ENCODE data around the gene SLC25A47. TPM values are rescaled to one million over a fixed set of nuclear protein-coding genes. Genes with fewer than 3 reads are reported as not detected.
"Not testable (repeated sequence)": the region's sequence is repeated elsewhere in the genome, so short reads cannot be mapped to it uniquely, and the experiment has no call there.

SLC25A47 gene
- total RNA-seq, 1 donor from 2014 or later, result not detected

- Mint-ChIP-seq H3K36me3 (ENCODE audit: low read depth) (no peaks in the 10 kb centered on the region), H3K9me3 (no peaks in the 10 kb centered on the region)
- intact Hi-C loops (cut with micrococcal nuclease), result loop anchor here (1.0 kb wide), 2 partner anchors 20 to 70 kb away; a partner anchor contains a TSS
Measured at GRCh38 chr14:100305324-100306100, 17.6 kb upstream of the SLC25A47 start.

DNA sequence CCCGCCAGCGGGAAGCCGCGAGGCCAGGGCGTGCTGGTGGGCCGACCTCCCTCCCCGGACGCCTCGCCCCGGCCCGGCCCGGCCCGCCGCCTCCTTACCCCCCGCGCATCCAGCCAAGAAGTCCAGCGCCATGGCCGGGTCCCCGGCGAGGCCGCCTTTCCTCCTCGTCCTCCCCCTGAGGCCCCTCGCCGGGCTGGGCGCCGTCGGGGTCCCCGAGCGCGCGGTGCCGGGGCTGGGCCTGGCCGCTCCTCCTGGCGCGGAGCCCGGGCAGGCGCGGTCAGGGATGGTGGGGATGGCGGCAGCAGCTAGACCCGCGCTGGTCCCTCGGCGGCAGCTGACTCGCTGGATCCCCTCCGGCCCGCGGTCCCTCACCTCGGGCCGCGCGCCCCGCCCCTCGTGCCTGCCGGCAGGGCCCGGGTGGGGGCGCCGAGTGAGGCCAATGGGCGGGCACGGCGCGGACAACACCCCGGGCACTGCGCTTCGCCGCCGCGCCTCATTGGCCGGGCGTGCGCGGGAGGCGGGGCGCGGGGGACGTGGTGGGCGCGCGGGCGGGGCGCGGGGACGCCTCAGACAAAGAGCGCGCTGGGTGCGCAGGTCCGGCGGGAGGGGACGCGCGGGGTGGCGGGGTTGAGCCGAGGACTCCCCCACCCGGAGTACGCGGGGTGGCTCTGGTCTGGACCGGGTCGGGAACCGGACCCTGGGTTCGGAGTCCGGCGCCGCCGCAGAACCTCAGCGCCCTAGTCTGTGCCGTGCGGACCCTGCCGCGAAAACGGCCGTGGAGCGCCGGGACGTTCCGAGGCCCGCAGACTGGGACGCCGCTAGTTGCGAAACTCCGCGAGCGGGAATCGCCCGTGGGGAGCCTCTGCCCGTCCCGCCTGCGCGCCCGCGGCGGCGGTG lies 16.8 kb upstream of the SLC25A47 start, which contains the start of gene SLC25A29:
TSS of gene SLC25A29 (minus strand) at position 344 of the 897 bp plus-strand sequence. CDS start at position 132, 212 bp downstream.
- Mint-ChIP-seq H3K4me3 (peak within 1 kb of the TSS; percentile 83), H3K27ac (peak within 1 kb of the TSS; percentile 25), H3K9me3 (no peaks in the 10 kb centered on the region), H3K27me3 (peaks cover 22% of the 10 kb centered on the region), H3K4me1 (peaks cover 13% of the 10 kb centered on the region), H3K36me3 (ENCODE audit: low read depth) (no peaks in the 10 kb centered on the region)
- peak; percentile 93 for DNase-seq
- intact Hi-C loops (cut with micrococcal nuclease), result loop anchor here (1.0 kb wide), 1 partner anchor 69 kb away; a partner anchor contains a TSS

More at GRCh38 chr14:100305324-100306100, 17.6 kb upstream of the SLC25A47 start:
- Mint-ChIP-seq H3K4me3 (peak overlapping the region; percentile 83), H3K27ac (peak overlapping the region; percentile 51), H3K4me1 (peaks cover 13% of the 10 kb centered on the region), H3K27me3 (peaks cover 22% of the 10 kb centered on the region)
- peak; percentile 84 for DNase-seq

DNA sequence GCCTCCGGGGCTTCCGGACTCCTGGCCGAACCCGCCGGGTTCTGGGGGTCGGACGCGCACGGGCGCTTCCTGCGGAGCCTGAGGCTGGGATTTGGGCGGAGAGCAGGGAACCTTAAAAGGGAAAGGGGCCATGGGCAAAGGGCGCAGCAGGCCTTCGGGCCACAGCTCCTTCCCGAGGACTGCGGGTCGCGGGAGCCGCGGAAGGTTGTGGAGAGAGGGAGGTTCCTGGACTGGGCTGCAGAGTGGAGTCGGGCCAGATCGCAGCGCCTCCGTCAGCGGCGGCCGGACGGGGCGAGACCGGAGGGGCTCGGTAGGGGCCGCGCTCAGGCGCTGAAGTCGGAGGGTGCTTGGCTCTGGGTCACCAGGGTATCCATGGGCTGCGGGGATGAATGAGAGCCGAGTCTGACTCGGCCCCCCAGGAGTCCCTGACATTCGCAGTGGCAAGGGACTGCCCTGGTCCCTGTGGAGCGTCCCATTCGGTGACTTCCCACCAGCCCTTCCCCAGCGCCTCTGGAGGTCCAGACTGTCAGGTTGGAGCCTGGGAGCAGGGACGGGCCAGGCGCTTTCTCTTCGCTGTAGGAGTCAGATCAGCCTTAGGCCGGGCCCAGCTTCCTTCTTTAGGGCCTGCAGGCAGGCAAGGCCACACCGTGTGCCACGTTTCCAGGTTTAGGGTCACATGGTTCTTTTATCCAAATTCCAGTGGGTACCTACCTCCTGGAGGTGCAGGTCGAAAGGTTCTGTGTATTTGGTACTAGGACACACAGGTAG lies 16.0 kb upstream of the SLC25A47 start:
- H3K27ac Mint-ChIP-seq, result no peak overlapping the region
- intact Hi-C loops (cut with micrococcal nuclease), result loop anchor here (1.0 kb wide), 1 partner anchor 68 kb away; a partner anchor contains a TSS
- H3K4me1 Mint-ChIP-seq, result peaks cover 13% of the 10 kb centered on the region
- H3K27me3 Mint-ChIP-seq, result peaks cover 29% of the 10 kb centered on the region
- no peaks in the 10 kb centered on the region for H3K9me3 Mint-ChIP-seq
- H3K4me3 Mint-ChIP-seq, result peak overlapping the region; percentile 75
- DNase-seq, result no peak
- H3K36me3 Mint-ChIP-seq (ENCODE audit: low read depth), result no peaks in the 10 kb centered on the region

DNA sequence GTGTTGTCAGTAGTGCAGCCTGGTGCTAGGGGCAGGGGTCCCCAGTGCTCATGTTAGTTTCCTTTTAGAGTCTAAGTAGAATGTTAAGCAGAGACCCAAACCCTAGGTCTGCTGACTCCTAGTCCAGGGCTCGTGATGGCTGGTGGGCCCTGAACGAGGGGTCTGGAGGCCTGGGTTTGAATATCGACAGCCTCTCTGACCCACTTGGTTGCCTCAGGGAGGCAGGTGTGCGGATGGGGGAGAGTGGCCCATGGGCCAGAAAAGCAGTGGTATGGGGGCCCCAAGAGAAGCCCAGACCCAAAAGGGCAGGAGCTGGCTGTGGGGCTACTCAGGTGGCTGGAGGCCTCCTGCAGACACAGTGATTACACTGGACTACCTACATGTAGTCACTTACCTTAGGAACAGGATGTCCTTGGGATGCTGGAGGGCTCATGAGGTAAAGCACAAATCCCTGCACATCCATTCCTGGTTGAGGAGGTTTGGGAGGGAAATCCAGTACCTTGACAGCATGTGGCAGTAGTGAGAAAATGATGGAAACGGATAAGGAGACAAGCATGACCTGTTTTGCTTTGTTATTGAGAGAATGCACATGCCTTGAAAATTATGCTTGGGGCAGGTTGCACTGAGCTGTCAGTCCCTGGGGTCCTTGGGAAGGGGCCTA lies 15.2 kb upstream of the SLC25A47 start:
- Mint-ChIP-seq H3K4me1 (peaks cover 15% of the 10 kb centered on the region), H3K27ac (no peak overlapping the region), H3K4me3 (peak overlapping the region; percentile 49), H3K36me3 (ENCODE audit: low read depth) (no peaks in the 10 kb centered on the region), H3K27me3 (peaks cover 33% of the 10 kb centered on the region), H3K9me3 (no peaks in the 10 kb centered on the region)
- intact Hi-C loops (cut with micrococcal nuclease), result no loop called here
- DNase-seq, result no peak

GRCh38 chr14:100308427-100308792 lies 14.7 kb upstream of the SLC25A47 start:
- Mint-ChIP-seq H3K4me1 (peaks cover 15% of the 10 kb centered on the region), H3K27me3 (peaks cover 33% of the 10 kb centered on the region)
- H3K27ac Mint-ChIP-seq; H3K9me3 Mint-ChIP-seq; H3K4me3 Mint-ChIP-seq; DNase-seq; intact Hi-C loops (cut with micrococcal nuclease); H3K36me3 Mint-ChIP-seq (ENCODE audit: low read depth): not testable (repeated sequence)

DNA sequence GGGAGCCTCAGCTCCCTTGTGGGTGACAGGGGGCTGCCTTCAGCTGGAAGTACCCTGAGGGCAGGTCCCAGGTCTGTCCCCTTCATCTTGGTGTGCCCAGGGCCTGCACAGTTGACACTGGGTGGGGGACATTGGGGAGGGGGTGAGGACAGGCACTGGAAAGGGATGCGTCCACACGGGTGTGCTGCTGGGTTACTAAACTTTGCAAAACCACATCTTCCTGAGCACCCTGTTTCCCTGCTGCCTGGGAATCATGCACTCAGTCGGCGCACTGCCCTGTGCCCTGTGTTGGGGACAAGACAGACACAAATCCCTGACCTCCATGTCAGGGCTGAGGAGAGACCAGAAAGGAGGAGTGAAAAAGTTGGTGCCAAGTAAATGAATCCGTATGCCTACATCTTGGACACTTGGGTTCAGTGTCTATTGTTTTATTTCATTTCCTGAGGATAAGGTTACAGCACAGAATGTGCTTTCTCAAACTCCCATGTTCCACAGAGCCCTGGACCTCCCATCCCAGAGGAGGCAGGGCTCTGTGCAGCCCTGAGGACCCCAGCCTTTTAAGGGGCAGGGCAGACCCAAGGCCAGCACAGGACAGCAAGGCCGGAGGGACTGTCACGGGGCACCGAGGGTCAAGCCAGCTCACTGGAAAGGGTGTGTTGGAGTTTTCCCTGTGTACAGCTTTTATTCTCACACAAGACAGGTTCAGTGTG lies 14.0 kb upstream of the SLC25A47 start:
- no peak overlapping the region for H3K27ac Mint-ChIP-seq
- no peaks in the 10 kb centered on the region for H3K36me3 Mint-ChIP-seq (ENCODE audit: low read depth)
- peaks cover 33% of the 10 kb centered on the region for H3K27me3 Mint-ChIP-seq
- peaks cover 14% of the 10 kb centered on the region for H3K4me1 Mint-ChIP-seq
- DNase-seq, result no peak
- H3K9me3 Mint-ChIP-seq, result no peaks in the 10 kb centered on the region
- no peak overlapping the region for H3K4me3 Mint-ChIP-seq
- intact Hi-C loops (cut with micrococcal nuclease), result no loop called here

- Mint-ChIP-seq H3K27me3 (peaks cover 23% of the 10 kb centered on the region), H3K4me1 (peaks cover 11% of the 10 kb centered on the region)
- intact Hi-C loops (cut with micrococcal nuclease); H3K9me3 Mint-ChIP-seq; H3K4me3 Mint-ChIP-seq; H3K36me3 Mint-ChIP-seq (ENCODE audit: low read depth); H3K27ac Mint-ChIP-seq; DNase-seq: not testable (repeated sequence)
Measured at GRCh38 chr14:100312110-100312876, 10.8 kb upstream of the SLC25A47 start.

- no peaks in the 10 kb centered on the region for H3K9me3 Mint-ChIP-seq
- peaks cover 11% of the 10 kb centered on the region for H3K4me1 Mint-ChIP-seq
- intact Hi-C loops (cut with micrococcal nuclease), result no loop called here
- no peaks in the 10 kb centered on the region for H3K36me3 Mint-ChIP-seq (ENCODE audit: low read depth)
- H3K27ac Mint-ChIP-seq, result no peak overlapping the region
- DNase-seq, result no peak
- H3K27me3 Mint-ChIP-seq, result peaks cover 18% of the 10 kb centered on the region
- H3K4me3 Mint-ChIP-seq, result no peak overlapping the region
Measured at GRCh38 chr14:100312877-100313400, 10.2 kb upstream of the SLC25A47 start.

GRCh38 chr14:100313464-100314230 lies 9.5 kb upstream of the SLC25A47 start:
- DNase-seq, result no peak
- Mint-ChIP-seq H3K36me3 (ENCODE audit: low read depth) (no peaks in the 10 kb centered on the region), H3K4me3 (no peak overlapping the region), H3K27me3 (peaks cover 15% of the 10 kb centered on the region), H3K27ac (no peak overlapping the region), H3K9me3 (no peaks in the 10 kb centered on the region), H3K4me1 (peaks cover 11% of the 10 kb centered on the region)
- intact Hi-C loops (cut with micrococcal nuclease), result no loop called here

- Mint-ChIP-seq H3K4me1 (peaks cover 11% of the 10 kb centered on the region), H3K27ac (no peak overlapping the region), H3K36me3 (ENCODE audit: low read depth) (no peaks in the 10 kb centered on the region), H3K27me3 (peaks cover 11% of the 10 kb centered on the region), H3K9me3 (no peaks in the 10 kb centered on the region), H3K4me3 (no peak overlapping the region)
- DNase-seq, result no peak
- intact Hi-C loops (cut with micrococcal nuclease), result no loop called here
Measured at GRCh38 chr14:100314724-100315123, 8.4 kb upstream of the SLC25A47 start.

DNA sequence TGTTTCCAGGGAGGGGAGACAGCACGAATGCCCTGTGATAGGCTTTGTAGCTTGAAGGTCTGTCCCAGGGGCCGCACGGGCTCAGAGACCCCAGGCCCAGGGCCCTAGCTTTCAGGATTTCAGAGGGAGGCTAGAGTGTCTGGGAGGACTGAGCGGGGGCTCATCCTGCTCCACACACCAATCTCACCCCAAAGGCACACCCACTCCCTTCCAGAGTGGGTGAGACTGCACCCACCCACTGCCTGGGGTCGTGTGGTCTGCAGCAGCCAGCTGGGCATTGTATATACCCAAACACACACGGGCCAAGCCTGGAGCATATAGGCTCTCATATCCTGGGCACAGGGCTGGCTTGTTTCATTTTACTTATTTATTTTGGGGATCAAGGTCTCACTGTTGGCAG lies 5.8 kb upstream of the SLC25A47 start:
- peaks cover 11% of the 10 kb centered on the region for H3K4me1 Mint-ChIP-seq
- DNase-seq, result no peak
- H3K27ac Mint-ChIP-seq, result no peak overlapping the region
- no peaks in the 10 kb centered on the region for H3K36me3 Mint-ChIP-seq (ENCODE audit: low read depth)
- peaks cover 3% of the 10 kb centered on the region for H3K27me3 Mint-ChIP-seq
- no peaks in the 10 kb centered on the region for H3K9me3 Mint-ChIP-seq
- intact Hi-C loops (cut with micrococcal nuclease), result no loop called here
- no peak overlapping the region for H3K4me3 Mint-ChIP-seq

All from activated CD4-positive, alpha-beta T cell treated with anti-CD3 and anti-CD28 coated beads, Interleukin-2, amount 10 ng/mL, durations not matched to agents 24 days and 14 days (primary cell).